Activated naive CD4-positive, alpha-beta T cell treated with anti-CD3 and anti-CD28 coated beads, Interleukin-2, amount 10 ng/mL, durations not matched to agents 7 days and 5 days (primary cell): ENCODE data around the gene SYT13.

Experiments used
- CTCF ChIA-PET: fragments of 350-600 bp; sonication (Branson Sonifier 250); formaldehyde crosslinking; loops from one replicate; lab custom pipeline; 2021; ENCODE audit warnings: antibody characterized with exemption; lab: Charles Lee
- DNase-seq: peaks from one replicate; pipeline ENCODE4 v3.0.0-alpha.2; 2020
- H3K27ac Mint-ChIP-seq: one replicate; pipeline ENCODE4 v1.8.0; 2021; ENCODE audit warnings: mild to moderate bottlenecking, moderate library complexity, mixed read lengths
- H3K27me3 Mint-ChIP-seq: one replicate; pipeline ENCODE4 v1.8.0; 2021; ENCODE audit warnings: mild to moderate bottlenecking, mixed read lengths
- H3K36me3 Mint-ChIP-seq: one replicate; pipeline ENCODE4 v1.8.0; 2021; ENCODE audit warnings: mixed read lengths
- H3K4me1 Mint-ChIP-seq: one replicate; pipeline ENCODE4 v1.8.0; 2021; ENCODE audit warnings: mixed read lengths
- H3K4me3 Mint-ChIP-seq: one replicate; pipeline ENCODE4 v1.8.0; 2021; ENCODE audit warnings: mild to moderate bottlenecking, moderate library complexity, mixed read lengths
- H3K9me3 Mint-ChIP-seq: one replicate; pipeline ENCODE4 v1.8.0; 2021; ENCODE audit warnings: mixed read lengths

The SYT13 gene

DNA sequence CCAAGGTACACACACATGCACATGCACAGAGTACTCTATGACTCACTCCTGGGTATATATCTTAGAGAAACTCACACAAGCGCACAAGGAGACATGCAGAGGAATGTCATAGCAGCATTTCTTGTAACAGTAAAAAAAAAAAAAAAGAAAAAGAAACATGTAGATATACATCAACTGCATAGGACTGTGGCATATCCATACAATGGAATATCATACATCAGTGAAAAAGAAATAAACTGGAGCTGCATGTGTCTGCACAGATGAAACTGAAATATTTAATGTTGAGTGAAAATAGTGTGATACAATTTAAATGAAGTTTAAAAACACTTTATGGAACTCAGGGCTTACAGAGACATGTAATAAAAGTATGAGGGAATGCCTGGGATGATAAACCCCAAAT, 46.4 kb downstream of the SYT13 start:
- Mint-ChIP-seq H3K36me3 (no peaks in the 10 kb centered on the region), H3K4me3 (no peak overlapping the region), H3K4me1 (no peaks in the 10 kb centered on the region), H3K27ac (no peak overlapping the region), H3K27me3 (peaks cover 34% of the 10 kb centered on the region), H3K9me3 (no peaks in the 10 kb centered on the region)
- CTCF ChIA-PET: interaction anchor here (1.2 kb wide), 1 partner anchor 92 kb away, joined by 4 read pairs; no protein-coding TSS in a partner anchor
- DNase-seq: no peak

DNA sequence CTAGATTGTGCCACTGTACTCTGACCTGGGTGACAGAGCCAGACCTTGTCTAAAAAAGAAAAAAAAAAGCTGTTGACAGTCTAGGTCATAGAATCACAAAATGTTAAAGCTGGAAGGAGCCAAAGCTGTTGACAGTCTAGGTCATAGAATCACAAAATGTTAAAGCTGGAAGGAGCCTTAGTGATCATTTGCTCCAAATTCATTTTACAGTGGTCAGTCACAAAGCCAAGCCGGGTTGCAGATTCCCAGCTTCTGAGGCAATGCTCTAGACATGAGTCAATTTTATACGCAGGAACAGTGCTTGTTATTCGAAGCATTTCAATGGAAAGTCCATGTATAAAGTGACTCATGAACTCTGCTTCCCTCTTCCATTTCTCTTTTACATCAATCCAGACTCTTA, 47.4 kb downstream of the SYT13 start:
- Mint-ChIP-seq H3K4me3 (no peak overlapping the region), H3K27me3 (peaks cover 29% of the 10 kb centered on the region), H3K9me3 (no peaks in the 10 kb centered on the region), H3K4me1 (no peaks in the 10 kb centered on the region), H3K27ac (no peak overlapping the region), H3K36me3 (no peaks in the 10 kb centered on the region)
- DNase-seq: no peak
- CTCF ChIA-PET: interaction anchor here (1.0 kb wide), 1 partner anchor 8 kb away, joined by 4 read pairs; no protein-coding TSS in a partner anchor

DNA sequence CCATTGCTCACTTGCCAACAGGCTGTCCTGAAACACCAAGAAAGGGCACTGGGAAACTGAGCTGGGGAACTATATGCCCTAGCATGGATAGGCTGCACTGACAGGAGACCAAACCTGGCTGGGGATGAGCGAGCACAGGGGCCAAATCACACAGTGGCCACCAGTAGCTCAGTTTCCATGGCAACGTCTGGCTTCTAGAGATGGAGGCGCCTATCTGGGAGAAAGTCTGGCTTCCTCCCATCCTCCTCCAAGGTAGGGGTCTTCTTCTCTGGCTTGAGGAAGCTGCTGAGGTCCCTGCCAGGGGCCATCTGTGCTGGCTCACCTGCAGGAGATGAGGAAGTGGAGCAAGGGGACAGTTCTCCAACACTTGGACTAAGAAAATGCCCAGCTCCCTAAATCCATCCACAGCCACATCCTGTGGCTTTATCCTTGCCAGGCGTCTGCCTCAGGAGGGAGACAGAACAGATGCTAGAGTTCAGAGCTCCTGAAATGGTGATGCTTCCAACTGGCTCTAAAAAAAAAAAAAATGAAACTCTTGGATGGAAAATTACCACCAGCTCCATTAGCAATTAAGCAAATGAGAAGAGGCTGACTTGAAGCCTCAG, 48.3 kb downstream of the SYT13 start:
- H3K27me3 Mint-ChIP-seq: peaks cover 28% of the 10 kb centered on the region
- H3K27ac Mint-ChIP-seq: no peak overlapping the region
- H3K4me1 Mint-ChIP-seq: no peaks in the 10 kb centered on the region
- no peaks in the 10 kb centered on the region for H3K36me3 Mint-ChIP-seq
- no peak for DNase-seq
- no peaks in the 10 kb centered on the region for H3K9me3 Mint-ChIP-seq
- CTCF ChIA-PET: interaction anchor here (1.0 kb wide), 1 partner anchor 9 kb away, joined by 4 read pairs; no protein-coding TSS in a partner anchor
- H3K4me3 Mint-ChIP-seq: no peak overlapping the region

DNA sequence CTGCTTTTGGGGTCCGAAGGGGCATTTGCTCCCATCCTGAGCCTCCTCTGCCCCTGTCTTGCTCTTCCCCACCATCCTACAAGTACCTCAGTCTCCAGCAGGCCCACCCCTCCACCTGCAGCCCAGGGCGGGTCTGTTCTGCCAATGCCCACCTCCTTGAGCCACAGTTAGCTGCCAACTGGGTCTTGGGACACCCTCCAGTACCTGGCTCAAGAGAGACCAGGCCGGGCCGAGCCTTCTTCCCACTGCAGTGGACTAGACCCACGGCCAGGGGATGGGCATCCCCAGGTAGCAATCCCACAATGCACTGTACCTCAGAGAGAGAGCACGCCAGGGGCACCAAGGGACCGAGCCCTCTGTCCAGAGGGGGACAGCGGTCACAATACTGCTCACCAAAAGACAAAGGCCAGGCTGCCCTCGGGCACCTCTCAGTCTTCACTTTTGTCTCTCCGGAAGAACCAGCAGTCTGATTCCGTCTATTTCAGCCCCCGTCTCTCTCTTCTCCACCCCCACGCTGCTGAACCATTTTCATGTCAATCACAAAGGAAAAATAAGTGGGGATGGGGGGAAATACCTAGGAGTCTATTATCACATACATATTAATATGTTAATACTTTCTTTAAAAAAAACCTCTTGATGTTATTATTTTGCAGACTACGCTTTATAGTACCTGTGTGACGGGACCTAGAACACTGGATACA, 51.7 kb downstream of the SYT13 start:
- CTCF ChIA-PET: interaction anchor here (1.0 to 1.4 kb wide), 6 partner anchors 9 to 123 kb away, joined by 3 to 4 read pairs (median 3); no protein-coding TSS in a partner anchor

DNA sequence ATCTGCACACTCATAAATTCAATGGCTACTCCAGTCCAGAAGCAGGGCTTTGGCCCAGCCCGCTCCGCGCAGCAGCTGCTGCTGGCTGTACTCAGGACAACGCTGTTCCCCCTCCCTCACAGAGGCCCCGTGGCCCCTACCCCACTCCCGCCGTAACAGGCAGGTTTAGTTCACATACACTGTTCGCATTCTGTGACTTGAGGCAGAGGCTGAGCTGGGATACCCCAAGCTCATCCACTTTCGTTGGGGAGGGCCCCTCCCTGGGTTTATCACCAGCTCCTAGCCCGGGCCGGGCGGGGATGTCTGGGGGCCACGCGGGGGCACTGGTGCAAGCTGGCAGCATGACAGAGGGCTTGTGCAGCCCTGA, 52.4 kb downstream of the SYT13 start:
- H3K4me3 Mint-ChIP-seq: no peak overlapping the region
- H3K27me3 Mint-ChIP-seq: peaks cover 28% of the 10 kb centered on the region
- DNase-seq: no peak
- H3K27ac Mint-ChIP-seq: no peak overlapping the region
- no peaks in the 10 kb centered on the region for H3K36me3 Mint-ChIP-seq
- CTCF ChIA-PET: interaction anchor here (0.9 to 1.4 kb wide), 7 partner anchors 11 to 123 kb away, joined by 3 to 6 read pairs (median 3); no protein-coding TSS in a partner anchor
- no peaks in the 10 kb centered on the region for H3K9me3 Mint-ChIP-seq
- H3K4me1 Mint-ChIP-seq: no peaks in the 10 kb centered on the region

More for the DNA sequence above, 51.7 kb downstream of the SYT13 start:
- no peak for DNase-seq
- no peaks in the 10 kb centered on the region for H3K4me1 Mint-ChIP-seq
- no peak overlapping the region for H3K27ac Mint-ChIP-seq
- peaks cover 28% of the 10 kb centered on the region for H3K27me3 Mint-ChIP-seq
- no peaks in the 10 kb centered on the region for H3K36me3 Mint-ChIP-seq
- H3K9me3 Mint-ChIP-seq: no peaks in the 10 kb centered on the region
- no peak overlapping the region for H3K4me3 Mint-ChIP-seq

DNA sequence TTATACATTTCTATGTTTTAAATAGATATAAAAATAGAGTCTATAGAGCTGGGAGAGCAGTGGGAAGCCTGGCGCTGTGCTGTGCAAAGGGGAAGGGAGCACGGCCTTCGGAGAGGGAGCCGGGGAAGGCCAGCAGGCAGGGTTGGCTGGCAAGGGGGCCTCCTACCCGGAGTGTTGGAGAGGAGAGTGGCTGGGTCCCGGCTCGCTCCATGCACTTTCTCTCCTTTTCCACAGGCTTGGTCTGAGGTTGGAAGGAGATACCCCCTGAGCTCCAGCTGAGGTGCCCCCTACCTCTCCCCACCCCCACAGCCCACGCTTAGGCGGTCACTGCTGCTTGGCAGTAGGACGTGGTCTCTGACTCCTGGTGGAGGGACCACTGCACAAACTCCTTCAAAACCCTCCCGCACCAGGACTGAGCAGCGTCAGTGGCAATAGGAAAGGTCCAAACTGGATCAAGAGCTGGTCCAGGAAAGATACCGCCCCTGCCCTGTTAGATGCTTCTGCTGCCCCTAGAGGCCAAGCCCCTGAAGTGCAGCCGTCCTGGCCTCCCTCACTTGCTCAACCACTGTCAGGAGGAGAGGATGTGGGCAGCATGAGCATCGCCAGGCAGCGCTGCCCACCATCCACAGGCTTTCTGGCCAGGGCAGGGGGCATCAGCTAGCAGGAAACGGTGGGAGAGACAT, 52.9 kb downstream of the SYT13 start:
- H3K27me3 Mint-ChIP-seq: peaks cover 25% of the 10 kb centered on the region
- no peak overlapping the region for H3K27ac Mint-ChIP-seq
- DNase-seq: peak; percentile 74
- H3K4me3 Mint-ChIP-seq: no peak overlapping the region
- CTCF ChIA-PET: interaction anchor here (0.9 to 1.4 kb wide), 8 partner anchors 12 to 122 kb away, joined by 3 to 6 read pairs (median 4); no protein-coding TSS in a partner anchor
- H3K4me1 Mint-ChIP-seq: no peaks in the 10 kb centered on the region
- no peaks in the 10 kb centered on the region for H3K36me3 Mint-ChIP-seq
- H3K9me3 Mint-ChIP-seq: no peaks in the 10 kb centered on the region

DNA sequence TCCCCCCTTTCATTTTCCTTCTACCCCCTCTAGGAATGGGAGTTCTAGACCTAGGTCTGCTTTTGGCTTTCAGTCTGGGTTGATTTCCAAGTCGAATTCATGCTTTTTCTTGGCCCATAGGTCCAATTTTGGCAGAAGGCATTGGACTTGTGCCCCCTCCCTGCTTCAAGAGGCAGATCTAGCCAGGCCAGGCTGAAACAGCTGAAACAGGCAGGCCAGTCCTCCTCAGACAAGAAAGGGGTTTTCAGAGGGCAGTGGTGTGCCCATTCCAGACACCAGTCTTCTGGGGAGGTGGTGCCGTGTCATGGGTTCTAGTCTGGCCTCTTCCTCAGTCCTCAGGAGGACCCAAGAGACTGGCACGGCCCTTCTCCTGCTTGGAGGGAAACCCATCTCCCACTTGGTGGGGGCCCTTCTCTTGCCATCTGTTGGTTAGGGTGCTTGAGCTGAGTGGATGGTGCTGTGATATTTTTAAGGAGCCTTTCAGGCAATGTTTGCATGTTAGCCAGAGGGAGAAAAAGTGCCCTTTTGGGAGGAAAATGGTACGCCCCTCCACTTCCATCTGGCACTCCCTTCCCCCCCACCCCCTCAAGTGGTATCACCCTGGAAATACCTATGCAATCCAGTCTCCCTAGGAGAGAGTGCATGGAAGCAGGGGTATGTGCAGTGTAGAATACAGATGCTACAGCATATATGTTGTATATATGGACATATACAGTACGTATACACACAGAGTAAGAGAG, 53.6 kb downstream of the SYT13 start:
- no peak overlapping the region for H3K27ac Mint-ChIP-seq
- H3K4me3 Mint-ChIP-seq: no peak overlapping the region
- no peak for DNase-seq
- peaks cover 18% of the 10 kb centered on the region for H3K27me3 Mint-ChIP-seq
- H3K36me3 Mint-ChIP-seq: no peaks in the 10 kb centered on the region
- H3K4me1 Mint-ChIP-seq: no peaks in the 10 kb centered on the region
- CTCF ChIA-PET: interaction anchor here (0.9 to 1.4 kb wide), 5 partner anchors 11 to 78 kb away, joined by 3 to 6 read pairs (median 4); no protein-coding TSS in a partner anchor
- no peaks in the 10 kb centered on the region for H3K9me3 Mint-ChIP-seq

DNA sequence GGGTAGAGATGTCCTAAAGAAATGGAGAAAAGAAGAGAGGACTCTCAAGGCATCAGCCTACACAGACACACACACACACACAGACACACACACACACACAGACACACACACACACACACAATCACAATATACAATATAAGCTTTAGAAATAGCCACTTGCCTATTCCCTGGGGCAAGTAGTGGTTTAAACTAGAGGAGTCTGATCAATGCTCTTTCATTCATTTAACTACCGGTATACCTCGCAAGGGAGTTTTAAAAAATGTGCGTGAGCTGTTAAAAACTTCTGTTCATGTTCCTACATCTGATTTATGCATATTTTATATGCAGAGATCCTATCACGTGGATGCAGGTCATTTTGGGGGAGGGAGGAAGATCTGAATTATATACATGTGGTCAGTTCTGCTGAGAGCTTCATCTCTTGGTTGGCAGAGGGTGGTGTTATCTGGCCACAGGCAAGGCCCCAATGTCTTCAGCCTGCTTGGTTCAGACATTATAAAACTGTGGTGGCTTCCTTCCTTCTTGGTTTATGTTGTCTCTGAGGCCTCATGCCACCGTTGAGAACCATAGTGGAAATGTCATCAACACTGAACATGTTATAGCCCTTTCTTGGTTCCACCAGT, 56.6 kb downstream of the SYT13 start:
- H3K4me3 Mint-ChIP-seq: no peak overlapping the region
- no peak for DNase-seq
- no peaks in the 10 kb centered on the region for H3K36me3 Mint-ChIP-seq
- no peaks in the 10 kb centered on the region for H3K9me3 Mint-ChIP-seq
- no peak overlapping the region for H3K27ac Mint-ChIP-seq
- CTCF ChIA-PET: interaction anchor here (0.6 kb wide), 1 partner anchor 24 kb away, joined by 3 read pairs; no protein-coding TSS in a partner anchor
- H3K27me3 Mint-ChIP-seq: no peaks in the 10 kb centered on the region
- H3K4me1 Mint-ChIP-seq: no peaks in the 10 kb centered on the region

DNA sequence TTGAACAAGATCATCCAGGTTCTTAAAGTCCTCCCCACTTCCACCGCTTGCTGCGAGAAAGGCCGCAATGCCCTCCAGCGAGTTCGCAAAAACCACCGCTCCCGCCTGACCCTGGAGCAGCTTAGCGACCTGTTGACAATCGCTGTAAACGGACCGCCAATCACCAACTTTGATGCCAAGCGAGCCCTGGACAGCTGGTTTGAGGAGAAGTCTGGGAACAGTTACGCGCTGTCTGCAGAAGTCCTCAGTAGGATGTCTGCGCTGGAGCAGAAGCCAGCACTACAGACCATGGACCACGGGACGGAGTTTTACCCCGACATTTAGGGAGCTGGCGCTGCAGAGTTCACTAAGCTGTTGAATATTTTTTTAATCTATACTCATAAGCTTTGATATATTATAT, 58.3 kb downstream of the SYT13 start:
- Mint-ChIP-seq H3K4me3 (no peak overlapping the region), H3K27me3 (no peaks in the 10 kb centered on the region), H3K27ac (no peak overlapping the region), H3K36me3 (no peaks in the 10 kb centered on the region), H3K4me1 (no peaks in the 10 kb centered on the region), H3K9me3 (no peaks in the 10 kb centered on the region)
- CTCF ChIA-PET: interaction anchor here (1.0 to 1.1 kb wide), 2 partner anchors 39 to 45 kb away, joined by 3 read pairs; no protein-coding TSS in a partner anchor
- DNase-seq: no peak

DNA sequence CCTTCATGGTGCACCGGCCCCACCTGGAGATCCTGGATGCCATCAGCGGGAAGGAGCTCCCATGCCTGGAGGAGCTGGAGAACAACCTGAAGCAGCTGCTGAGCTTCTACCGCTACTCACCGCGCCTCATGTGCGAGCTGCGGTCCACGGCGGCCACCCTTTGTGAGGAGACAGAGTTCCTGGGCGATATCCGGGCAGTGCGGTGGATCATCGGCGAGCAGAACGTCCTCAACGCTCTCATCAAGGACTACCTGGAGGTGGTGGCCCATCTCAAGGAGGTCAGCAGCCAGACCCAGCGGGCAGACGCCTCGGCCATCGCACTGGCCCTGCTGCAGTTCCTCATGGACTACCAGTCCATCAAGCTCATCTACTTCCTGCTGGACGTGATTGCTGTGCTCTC, 59.2 kb downstream of the SYT13 start:
- CTCF ChIA-PET: no interaction called here
- Mint-ChIP-seq H3K27ac (no peak overlapping the region), H3K9me3 (no peaks in the 10 kb centered on the region), H3K27me3 (no peaks in the 10 kb centered on the region), H3K4me3 (no peak overlapping the region), H3K4me1 (no peaks in the 10 kb centered on the region), H3K36me3 (no peaks in the 10 kb centered on the region)
- DNase-seq: no peak

DNA sequence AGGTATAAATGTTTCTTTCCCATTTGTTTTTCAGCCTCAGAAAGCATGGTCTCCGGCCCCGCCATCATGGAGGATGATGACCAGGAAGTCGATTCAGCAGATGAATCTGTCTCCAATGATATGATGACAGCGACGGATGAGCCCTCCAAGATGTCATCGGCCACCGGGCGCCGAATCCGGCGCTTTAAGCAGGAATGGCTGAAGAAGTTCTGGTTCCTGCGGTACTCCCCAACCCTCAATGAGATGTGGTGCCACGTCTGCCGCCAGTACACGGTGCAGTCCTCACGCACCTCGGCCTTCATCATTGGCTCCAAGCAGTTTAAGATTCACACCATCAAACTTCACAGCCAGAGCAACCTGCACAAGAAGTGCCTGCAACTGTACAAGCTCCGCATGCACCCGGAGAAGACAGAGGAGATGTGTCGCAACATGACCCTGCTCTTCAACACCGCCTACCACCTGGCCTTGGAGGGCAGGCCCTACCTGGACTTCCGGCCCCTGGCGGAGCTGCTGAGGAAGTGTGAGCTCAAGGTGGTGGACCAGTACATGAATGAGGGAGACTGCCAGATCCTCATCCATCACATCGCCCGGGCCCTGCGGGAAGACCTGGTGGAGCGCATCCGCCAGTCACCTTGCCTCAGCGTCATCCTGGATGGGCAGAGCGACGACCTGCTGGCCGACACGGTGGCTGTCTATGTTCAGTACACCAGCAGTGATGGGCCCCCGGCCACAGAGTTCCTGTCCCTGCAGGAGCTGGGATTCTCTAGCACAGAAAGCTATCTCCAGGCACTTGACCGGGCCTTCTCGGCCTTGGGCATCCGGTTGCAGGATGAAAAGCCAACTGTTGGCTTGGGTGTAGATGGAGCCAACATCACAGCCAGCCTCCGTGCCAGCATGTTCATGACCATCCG, 59.9 kb downstream of the SYT13 start:
- H3K36me3 Mint-ChIP-seq: no peaks in the 10 kb centered on the region
- H3K4me3 Mint-ChIP-seq: no peak overlapping the region

DNA sequence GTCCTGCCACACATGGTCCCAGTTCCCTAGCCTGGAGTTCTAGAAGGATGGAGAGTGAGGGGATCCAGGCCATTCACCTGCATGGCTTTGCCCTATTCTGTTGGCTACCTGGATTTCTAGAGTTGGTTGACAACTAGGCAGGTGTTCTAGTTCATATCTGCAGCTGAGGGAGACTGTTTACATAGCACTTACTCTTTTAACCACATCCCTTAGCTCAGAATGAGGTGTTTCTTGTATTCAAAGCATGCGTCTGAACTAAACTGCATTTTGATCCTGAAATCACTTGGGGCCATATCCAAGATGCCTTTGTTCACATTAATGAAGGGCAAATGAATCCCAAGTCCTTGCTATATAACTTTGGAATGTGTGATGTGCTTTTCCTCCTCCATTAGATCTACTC, 60.9 kb downstream of the SYT13 start:
- no peak overlapping the region for H3K27ac Mint-ChIP-seq
- no peaks in the 10 kb centered on the region for H3K9me3 Mint-ChIP-seq
- H3K4me1 Mint-ChIP-seq: no peaks in the 10 kb centered on the region
- CTCF ChIA-PET: no interaction called here
- no peak for DNase-seq
- H3K4me3 Mint-ChIP-seq: no peak overlapping the region
- no peaks in the 10 kb centered on the region for H3K36me3 Mint-ChIP-seq
- H3K27me3 Mint-ChIP-seq: peaks cover 3% of the 10 kb centered on the region

More for the DNA sequence above, 59.9 kb downstream of the SYT13 start:
- Mint-ChIP-seq H3K27me3 (peaks cover 3% of the 10 kb centered on the region), H3K4me1 (no peaks in the 10 kb centered on the region), H3K9me3 (no peaks in the 10 kb centered on the region), H3K27ac (no peak overlapping the region)
- no peak for DNase-seq
- CTCF ChIA-PET: no interaction called here

DNA sequence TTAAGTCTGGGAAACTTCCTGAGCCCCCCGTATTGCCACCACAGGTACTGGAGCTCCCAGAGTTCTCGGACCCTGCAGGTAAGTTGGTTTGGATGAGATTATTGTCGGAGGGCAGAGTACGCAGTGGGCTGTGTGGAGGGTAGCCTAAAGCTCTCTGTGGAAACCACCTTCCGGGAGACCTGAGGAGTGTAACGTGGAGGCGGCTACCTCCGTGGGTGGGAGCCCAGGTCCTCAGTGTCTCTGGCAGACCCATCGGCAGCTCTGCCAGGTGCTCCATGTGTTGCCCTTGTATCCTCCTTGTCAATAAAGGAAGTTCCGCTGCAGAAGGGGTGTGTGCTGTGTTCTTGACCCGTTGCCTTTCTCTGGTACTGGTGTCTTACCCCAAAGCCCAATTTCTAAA, 61.4 kb downstream of the SYT13 start:
- DNase-seq: no peak
- Mint-ChIP-seq H3K27ac (no peak overlapping the region), H3K4me3 (no peak overlapping the region), H3K27me3 (peaks cover 3% of the 10 kb centered on the region), H3K9me3 (no peaks in the 10 kb centered on the region), H3K4me1 (no peaks in the 10 kb centered on the region), H3K36me3 (no peaks in the 10 kb centered on the region)
- CTCF ChIA-PET: no interaction called here
